Thoracic aorta (tissue), 2 donors: ENCODE measurements around the gene NEK10. TPM values are rescaled to one million over a fixed set of nuclear protein-coding genes. Genes with fewer than 3 reads are reported as not detected.
A peak's percentile ranks its signal among the peaks of the same experiment; 100 is the strongest.
"Not testable (repeated sequence)": the region's sequence is repeated elsewhere in the genome, so short reads cannot be mapped to it uniquely, and the experiment has no call there.

Source experiments
- ATAC-seq: fragments of 150-250 bp; one replicate; pipeline ENCODE4 v1.8.0; 2017; ENCODE audit warnings: low read depth; ENCODE audit not compliant: insufficient number of reproducible peaks, low FRiP score
- DNase-seq: peaks from one replicate; pipeline ENCODE4 v3.0.0-alpha.2; 2020; ENCODE audit warnings: low spot score
- H3K27ac ChIP-seq, 2 donors: fragments of 200-600 bp; sonication (generic); 1 replicate in 1 of 2; 2 replicates in 1 of 2; pipeline ENCODE4 v1.5.1; 2016; ENCODE audit warnings: mild to moderate bottlenecking in 2 of 2, moderate library complexity in 2 of 2
- H3K27me3 ChIP-seq: fragments of 200-600 bp; sonication (generic); replicated peaks from 2 replicates; pipeline ENCODE4 v1.6.0; 2016; ENCODE audit warnings: mild to moderate bottlenecking; ENCODE audit not compliant: insufficient read depth
- H3K36me3 ChIP-seq: fragments of 200-600 bp; sonication (generic); one replicate; pipeline ENCODE4 v1.5.1; 2016
- H3K4me1 ChIP-seq, 2 donors: fragments of 200-600 bp; sonication (generic); 1 replicate in 1 of 2; 2 replicates in 1 of 2; pipeline versions ENCODE4 v1.5.1 to v1.6.0; 2016; ENCODE audit warnings: low read depth in 2 of 2, mild to moderate bottlenecking in 1 of 2; ENCODE audit not compliant: control insufficient read depth in 1 of 2
- H3K4me3 ChIP-seq: fragments of 200-600 bp; sonication (generic); 2 replicates; pipeline ENCODE4 v1.5.1; 2016; ENCODE audit warnings: mild to moderate bottlenecking
- H3K9me3 ChIP-seq: fragments of 200-600 bp; sonication (generic); 2 replicates; pipeline ENCODE4 v1.5.1; 2016
- total RNA-seq, 2 donors: library from RNA; depleted of rRNA; stranded (reverse); fragments of >200 nt; gene quantifications; one replicate each; pipeline versions ENCODE4 v1.1.0 to v1.2.3, GENCODE V29; 2016
- TF ChIP-seq, protein P1 (sequence below): fragments of 200-600 bp; sonication (generic); IDR thresholded peaks from one replicate; pipeline ENCODE4 v1.5.1; 2019; ENCODE audit warnings: antibody characterized with exemption

The NEK10 gene, protein sequence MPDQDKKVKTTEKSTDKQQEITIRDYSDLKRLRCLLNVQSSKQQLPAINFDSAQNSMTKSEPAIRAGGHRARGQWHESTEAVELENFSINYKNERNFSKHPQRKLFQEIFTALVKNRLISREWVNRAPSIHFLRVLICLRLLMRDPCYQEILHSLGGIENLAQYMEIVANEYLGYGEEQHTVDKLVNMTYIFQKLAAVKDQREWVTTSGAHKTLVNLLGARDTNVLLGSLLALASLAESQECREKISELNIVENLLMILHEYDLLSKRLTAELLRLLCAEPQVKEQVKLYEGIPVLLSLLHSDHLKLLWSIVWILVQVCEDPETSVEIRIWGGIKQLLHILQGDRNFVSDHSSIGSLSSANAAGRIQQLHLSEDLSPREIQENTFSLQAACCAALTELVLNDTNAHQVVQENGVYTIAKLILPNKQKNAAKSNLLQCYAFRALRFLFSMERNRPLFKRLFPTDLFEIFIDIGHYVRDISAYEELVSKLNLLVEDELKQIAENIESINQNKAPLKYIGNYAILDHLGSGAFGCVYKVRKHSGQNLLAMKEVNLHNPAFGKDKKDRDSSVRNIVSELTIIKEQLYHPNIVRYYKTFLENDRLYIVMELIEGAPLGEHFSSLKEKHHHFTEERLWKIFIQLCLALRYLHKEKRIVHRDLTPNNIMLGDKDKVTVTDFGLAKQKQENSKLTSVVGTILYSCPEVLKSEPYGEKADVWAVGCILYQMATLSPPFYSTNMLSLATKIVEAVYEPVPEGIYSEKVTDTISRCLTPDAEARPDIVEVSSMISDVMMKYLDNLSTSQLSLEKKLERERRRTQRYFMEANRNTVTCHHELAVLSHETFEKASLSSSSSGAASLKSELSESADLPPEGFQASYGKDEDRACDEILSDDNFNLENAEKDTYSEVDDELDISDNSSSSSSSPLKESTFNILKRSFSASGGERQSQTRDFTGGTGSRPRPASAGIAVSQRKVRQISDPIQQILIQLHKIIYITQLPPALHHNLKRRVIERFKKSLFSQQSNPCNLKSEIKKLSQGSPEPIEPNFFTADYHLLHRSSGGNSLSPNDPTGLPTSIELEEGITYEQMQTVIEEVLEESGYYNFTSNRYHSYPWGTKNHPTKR
- 10 to 100 TPM in 1 of 2 donors, under 1 TPM in 1; 0.68 to 21.4 TPM for total RNA-seq

- H3K4me1 ChIP-seq: peaks cover 0 to 6% of the 10 kb centered on the region in 2 donors
- DNase-seq (peak; percentile 39), ATAC-seq (peak; percentile 84)
- no peak within 1 kb of the TSS for H3K27ac ChIP-seq
- H3K4me3 ChIP-seq: peak within 1 kb of the TSS; percentile 83
- no peaks in the 10 kb centered on the region for H3K9me3 ChIP-seq
- TF ChIP-seq, protein P1, sequence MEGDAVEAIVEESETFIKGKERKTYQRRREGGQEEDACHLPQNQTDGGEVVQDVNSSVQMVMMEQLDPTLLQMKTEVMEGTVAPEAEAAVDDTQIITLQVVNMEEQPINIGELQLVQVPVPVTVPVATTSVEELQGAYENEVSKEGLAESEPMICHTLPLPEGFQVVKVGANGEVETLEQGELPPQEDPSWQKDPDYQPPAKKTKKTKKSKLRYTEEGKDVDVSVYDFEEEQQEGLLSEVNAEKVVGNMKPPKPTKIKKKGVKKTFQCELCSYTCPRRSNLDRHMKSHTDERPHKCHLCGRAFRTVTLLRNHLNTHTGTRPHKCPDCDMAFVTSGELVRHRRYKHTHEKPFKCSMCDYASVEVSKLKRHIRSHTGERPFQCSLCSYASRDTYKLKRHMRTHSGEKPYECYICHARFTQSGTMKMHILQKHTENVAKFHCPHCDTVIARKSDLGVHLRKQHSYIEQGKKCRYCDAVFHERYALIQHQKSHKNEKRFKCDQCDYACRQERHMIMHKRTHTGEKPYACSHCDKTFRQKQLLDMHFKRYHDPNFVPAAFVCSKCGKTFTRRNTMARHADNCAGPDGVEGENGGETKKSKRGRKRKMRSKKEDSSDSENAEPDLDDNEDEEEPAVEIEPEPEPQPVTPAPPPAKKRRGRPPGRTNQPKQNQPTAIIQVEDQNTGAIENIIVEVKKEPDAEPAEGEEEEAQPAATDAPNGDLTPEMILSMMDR: no peak
- H3K27me3 ChIP-seq: no peaks in the 10 kb centered on the region
- no peaks in the 10 kb centered on the region for H3K36me3 ChIP-seq
These were observed at the start of gene NEK10 for GRCh38 chr3:27368831-27369607. NEK10 (minus strand) TSS chr3:27369383; CDS start chr3:27352882, 16,501 bp downstream.

- TF ChIP-seq, protein P1: no peak
- no peaks in the 10 kb centered on the region for H3K4me1 ChIP-seq
- H3K27ac ChIP-seq: no peak overlapping the region
- DNase-seq (no peak), ATAC-seq (no peak)
- peaks cover 14% of the 10 kb centered on the region for H3K36me3 ChIP-seq
- no peaks in the 10 kb centered on the region for H3K27me3 ChIP-seq
- no peak overlapping the region for H3K4me3 ChIP-seq
- no peaks in the 10 kb centered on the region for H3K9me3 ChIP-seq
These were observed 46.0 kb upstream of the NEK10 start for GRCh38 chr3:27415202-27415601.

DNA sequence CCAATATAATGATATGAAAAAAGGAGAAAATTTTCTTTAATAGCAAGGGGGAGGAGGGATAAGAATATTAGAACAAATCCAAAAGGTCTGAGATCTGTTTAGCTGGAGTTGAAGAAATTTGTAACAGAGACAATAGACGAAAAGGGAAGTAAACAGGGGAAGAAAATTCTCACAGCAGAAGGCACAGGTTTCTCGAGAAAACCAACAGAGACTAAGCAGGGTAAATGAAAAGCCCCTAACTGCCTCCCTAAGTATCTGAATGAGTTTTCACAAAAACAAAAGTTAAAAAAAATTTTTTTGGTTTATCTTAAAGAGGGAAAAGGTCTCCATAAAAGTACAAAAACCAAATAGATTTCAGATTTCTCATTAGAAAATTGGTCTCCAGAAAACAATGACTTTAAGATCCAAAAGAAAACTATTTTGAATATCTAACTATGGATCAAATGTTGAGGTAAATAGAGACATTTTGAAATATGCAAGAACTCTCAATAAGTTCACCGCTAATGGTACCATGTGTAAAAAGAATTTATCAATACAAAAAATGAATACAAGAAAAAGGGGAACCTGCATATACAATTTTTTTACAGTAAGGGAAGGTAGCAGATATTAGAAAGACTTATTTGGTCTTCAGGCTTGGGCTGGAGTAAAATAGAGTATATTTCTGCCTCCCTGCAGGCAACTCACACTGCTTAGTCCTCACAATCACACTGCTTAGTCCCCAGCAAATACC is 23.9 kb upstream of the NEK10 start:
- DNase-seq (no peak), ATAC-seq (no peak)
- Histone ChIP-seq H3K4me3 (no peak overlapping the region), H3K27ac (no peak overlapping the region), H3K9me3 (no peaks in the 10 kb centered on the region), H3K4me1 (no peaks in the 10 kb centered on the region), H3K36me3 (peaks cover 21% of the 10 kb centered on the region), H3K27me3 (no peaks in the 10 kb centered on the region)
- TF ChIP-seq, protein P1: no peak

DNA sequence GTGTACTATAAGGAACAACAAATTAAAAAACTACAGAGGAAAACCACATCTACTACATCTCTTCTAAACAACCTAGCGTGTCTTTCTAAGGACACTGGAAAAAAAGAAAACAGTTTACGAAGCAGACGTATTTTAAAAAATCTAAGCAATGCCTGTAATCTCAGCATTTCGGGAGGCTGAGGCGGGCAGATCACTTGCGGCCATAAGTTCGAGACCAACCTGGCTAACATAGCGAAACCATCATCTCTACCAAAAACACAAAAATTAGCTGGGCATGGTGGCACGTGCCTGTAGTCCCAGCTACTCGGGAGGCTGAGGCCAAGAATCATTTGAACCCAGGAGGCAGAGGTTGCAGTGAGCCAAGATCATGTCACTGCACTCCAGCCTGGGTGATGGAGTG is 23.2 kb upstream of the NEK10 start:
- not testable (repeated sequence) for H3K4me3 ChIP-seq, DNase-seq, H3K4me1 ChIP-seq, H3K27me3 ChIP-seq, ATAC-seq, H3K27ac ChIP-seq, H3K9me3 ChIP-seq
- H3K36me3 ChIP-seq: peaks cover 23% of the 10 kb centered on the region

DNA sequence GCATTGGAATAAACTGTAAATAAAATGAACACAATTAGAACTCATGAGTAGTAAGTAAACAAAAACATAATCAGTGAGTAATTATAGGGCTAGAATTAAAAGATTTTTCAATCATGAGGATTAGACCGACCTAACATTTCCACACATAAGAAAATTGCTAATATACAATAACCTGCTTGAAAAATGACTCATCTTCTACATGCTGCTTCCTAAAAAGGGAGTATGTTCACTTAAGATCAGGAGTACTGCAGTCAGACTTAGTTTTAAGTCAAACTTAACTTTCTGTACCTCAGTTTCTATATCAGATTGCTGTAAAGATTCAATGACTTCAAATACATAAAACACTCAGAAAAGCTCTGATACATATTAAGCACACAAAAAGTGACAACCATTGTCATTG is 22.6 kb upstream of the NEK10 start:
- Histone ChIP-seq H3K4me3 (no peak overlapping the region), H3K27me3 (no peaks in the 10 kb centered on the region), H3K27ac (no peak overlapping the region), H3K36me3 (peaks cover 18% of the 10 kb centered on the region), H3K9me3 (no peaks in the 10 kb centered on the region), H3K4me1 (no peaks in the 10 kb centered on the region)
- ATAC-seq (no peak), DNase-seq (no peak)
- TF ChIP-seq, protein P1: no peak
